Measurements from ENCODE around the gene NOX4.

GRCh38 chr11:89355646-89356045 lies 135.5 kb downstream of the NOX4 start:
- TF ChIP-seq ZNF274 (IDR thresholded peaks at IDR 0.05; ENCODE audit: low read depth, low read length) (no peak), YY1 (IDR thresholded peaks at IDR 0.05; ENCODE audit: insufficient read depth, insufficient read length) (no peak), SUZ12 (IDR thresholded peaks at IDR 0.05; ENCODE audit: extremely low read depth, insufficient read depth, insufficient read length) (no peak)

Measured in NT2/D1 (cell line).